Activated CD4-positive, alpha-beta T cell treated with anti-CD3 and anti-CD28 coated beads, Interleukin-2, amount 50 U/mL, for 16 hours (primary cell): ENCODE results near the gene SLC51A.
A peak's percentile ranks its signal among the peaks of the same experiment; 100 is the strongest.
"Not testable (repeated sequence)": the region's sequence is repeated elsewhere in the genome, so short reads cannot be mapped to it uniquely, and the experiment has no call there.

Experiments used
- DNase-seq: peaks from one replicate; pipeline ENCODE4 v3.0.0-alpha.2; 2020

Gene SLC51A

GRCh38 chr3:196244166-196244565, 27.8 kb downstream of the SLC51A start:
- DNase-seq, result not testable (repeated sequence)

GRCh38 chr3:196246612-196247308, 30.4 kb downstream of the SLC51A start:
- DNase-seq, result peak; percentile 68

- DNase-seq, result no peak
Measured at GRCh38 chr3:196251918-196252317, 35.6 kb downstream of the SLC51A start.

GRCh38 chr3:196254376-196255283, 38.3 kb downstream of the SLC51A start:
- no peak for DNase-seq

- no peak for DNase-seq
Measured at GRCh38 chr3:196255776-196256175, 39.4 kb downstream of the SLC51A start.

- no peak for DNase-seq
Measured at GRCh38 chr3:196260784-196261183, 44.5 kb downstream of the SLC51A start.

- no peak for DNase-seq
Measured at GRCh38 chr3:196263819-196264218, 47.5 kb downstream of the SLC51A start.

GRCh38 chr3:196268284-196269163, 52.2 kb downstream of the SLC51A start:
- DNase-seq, result peak; percentile 41

GRCh38 chr3:196270499-196270898, 54.2 kb downstream of the SLC51A start:
- DNase-seq, result no peak

GRCh38 chr3:196272826-196273225, 56.5 kb downstream of the SLC51A start:
- DNase-seq, result no peak

- peak; percentile 32 for DNase-seq
Measured at GRCh38 chr3:196273655-196274054, 57.3 kb downstream of the SLC51A start.

- DNase-seq, result peak; percentile 95
Measured at GRCh38 chr3:196274585-196274984, 58.3 kb downstream of the SLC51A start.

- no peak for DNase-seq
Measured at GRCh38 chr3:196275126-196275525, 58.8 kb downstream of the SLC51A start.

GRCh38 chr3:196280689-196281440, 64.5 kb downstream of the SLC51A start:
- peak; percentile 75 for DNase-seq

- no peak for DNase-seq
Measured at GRCh38 chr3:196281962-196282361, 65.6 kb downstream of the SLC51A start.
